HepG2 (cell line): ENCODE results near the gene AJM1. TPM values are rescaled to one million over a fixed set of nuclear protein-coding genes. Genes with fewer than 3 reads are reported as not detected.

Experiments
- HDAC6 ChIP-seq: fragments of 200-600 bp; sonication (generic); IDR thresholded peaks from 2 replicates; pipeline ENCODE4 v1.7.0; 2017; ENCODE audit warnings: mild to moderate bottlenecking, antibody characterized with exemption, low read length, low read depth
- HNRNPH1 ChIP-seq: fragments of 200-400 bp; formaldehyde crosslinking; optimal IDR thresholded peaks from 2 replicates; pipeline ENCODE3; 2017; ENCODE audit warnings: mild to moderate bottlenecking, low read depth, low read length
- ISL2 ChIP-seq: sonication (generic); formaldehyde crosslinking; IDR thresholded peaks from 2 replicates; pipeline ENCODE4 v1.5.0; 2020; ENCODE audit warnings: missing genetic modification reagents
- MXD3 ChIP-seq: IDR thresholded peaks from 2 replicates; pipeline ENCODE4 v1.6.1; 2016; ENCODE audit warnings: mild to moderate bottlenecking, missing biosample characterization, missing genetic modification reagents
- NFKB2 ChIP-seq: sonication (generic); formaldehyde crosslinking; IDR thresholded peaks from 2 replicates; pipeline ENCODE4 v1.4.0; 2020; ENCODE audit warnings: missing genetic modification reagents, borderline replicate concordance
- SAP130 ChIP-seq: IDR thresholded peaks from 2 replicates; pipeline ENCODE4 v1.6.1; 2016; ENCODE audit warnings: low read depth
- SATB2 ChIP-seq: sonication (generic); formaldehyde crosslinking; IDR thresholded peaks from 2 replicates; pipeline ENCODE4 v1.5.0; 2020; ENCODE audit warnings: missing genetic modification reagents
- SP5 ChIP-seq: IDR thresholded peaks from 2 replicates; pipeline ENCODE4 v1.6.1; 2016; ENCODE audit warnings: low read depth, borderline replicate concordance
- ZBTB7B ChIP-seq: sonication (generic); formaldehyde crosslinking; IDR thresholded peaks from 2 replicates; pipeline ENCODE4 v1.4.0; 2020; ENCODE audit warnings: missing genetic modification reagents
- ZC3H4 ChIP-seq: sonication (generic); formaldehyde crosslinking; IDR thresholded peaks from 2 replicates; pipeline ENCODE4 v1.4.0; 2020; ENCODE audit warnings: missing genetic modification reagents, borderline replicate concordance
- ZMAT5 ChIP-seq: sonication (generic); formaldehyde crosslinking; IDR thresholded peaks from 2 replicates; pipeline ENCODE4 v1.5.0; 2020; ENCODE audit warnings: mild to moderate bottlenecking, low read depth, missing genetic modification reagents, borderline replicate concordance
- ZNF10 ChIP-seq: sonication (generic); formaldehyde crosslinking; IDR thresholded peaks from 2 replicates; pipeline ENCODE4 v1.4.0; 2020; ENCODE audit warnings: mild to moderate bottlenecking, low read depth, missing genetic modification reagents, borderline replicate concordance
- ZNF503 ChIP-seq: sonication (generic); formaldehyde crosslinking; IDR thresholded peaks from 2 replicates; pipeline ENCODE4 v1.4.0; 2020; ENCODE audit warnings: missing genetic modification reagents
- ZNF550 ChIP-seq: sonication (generic); formaldehyde crosslinking; IDR thresholded peaks from 2 replicates; pipeline ENCODE4 v1.4.0; 2020; ENCODE audit warnings: mild to moderate bottlenecking, missing genetic modification reagents, borderline replicate concordance
- ZNF660 ChIP-seq: sonication (generic); formaldehyde crosslinking; IDR thresholded peaks from 2 replicates; pipeline ENCODE4 v1.5.1; 2020; ENCODE audit warnings: mild to moderate bottlenecking, low read depth, missing genetic modification reagents, borderline replicate concordance
- ZNF790 ChIP-seq: sonication (generic); formaldehyde crosslinking; IDR thresholded peaks from 2 replicates; pipeline ENCODE4 v1.8.0; 2022; ENCODE audit warnings: missing genetic modification reagents, mild to moderate bottlenecking, borderline replicate concordance
- polyA plus RNA-seq, 8 experiments: library from polyadenylated mRNA; depleted of rRNA in 3 of 8; stranded (reverse) in 7 of 8; unstranded in 1 of 8; fragments of >200 nt; fragmentation: Illumina TruSeq in 4 of 8; extraction: Trizol in 4 of 8; gene quantifications; 2 replicates each; pipeline versions ENCODE4 v1.2.1 to v1.2.3, GENCODE V29; 2011 to 2016; ENCODE audit warnings: low read depth in 4 of 8, missing spikeins in 1 of 8, mixed read lengths in 1 of 8; ENCODE audit not compliant: insufficient read depth in 1 of 8
- total RNA-seq, 5 experiments: library from RNA; depleted of rRNA; stranded (reverse); fragments of >200 nt; fragmentation: Illumina TruSeq; extraction: Trizol; gene quantifications; 2 replicates each; pipeline ENCODE4 v1.2.3, GENCODE V29; 2016; ENCODE audit warnings: low read depth in 1 of 5
- TF ChIP-seq, protein P1 (sequence below): sonication (generic); formaldehyde crosslinking; IDR thresholded peaks from 2 replicates; pipeline ENCODE4 v1.4.0; 2020; ENCODE audit warnings: mild to moderate bottlenecking, missing genetic modification reagents
- TF ChIP-seq, protein P2 (sequence below): sonication (generic); formaldehyde crosslinking; IDR thresholded peaks from 2 replicates; pipeline ENCODE4 v1.4.0; 2020; ENCODE audit warnings: missing genetic modification reagents

AJM1 gene
- total and polyA plus RNA-seq, 2 of the 13 experiments (the other 11 are each of a cell fraction or from before 2014, with no cell fraction given): 1.1 to 1.2 TPM

- TF ChIP-seq, protein P1, sequence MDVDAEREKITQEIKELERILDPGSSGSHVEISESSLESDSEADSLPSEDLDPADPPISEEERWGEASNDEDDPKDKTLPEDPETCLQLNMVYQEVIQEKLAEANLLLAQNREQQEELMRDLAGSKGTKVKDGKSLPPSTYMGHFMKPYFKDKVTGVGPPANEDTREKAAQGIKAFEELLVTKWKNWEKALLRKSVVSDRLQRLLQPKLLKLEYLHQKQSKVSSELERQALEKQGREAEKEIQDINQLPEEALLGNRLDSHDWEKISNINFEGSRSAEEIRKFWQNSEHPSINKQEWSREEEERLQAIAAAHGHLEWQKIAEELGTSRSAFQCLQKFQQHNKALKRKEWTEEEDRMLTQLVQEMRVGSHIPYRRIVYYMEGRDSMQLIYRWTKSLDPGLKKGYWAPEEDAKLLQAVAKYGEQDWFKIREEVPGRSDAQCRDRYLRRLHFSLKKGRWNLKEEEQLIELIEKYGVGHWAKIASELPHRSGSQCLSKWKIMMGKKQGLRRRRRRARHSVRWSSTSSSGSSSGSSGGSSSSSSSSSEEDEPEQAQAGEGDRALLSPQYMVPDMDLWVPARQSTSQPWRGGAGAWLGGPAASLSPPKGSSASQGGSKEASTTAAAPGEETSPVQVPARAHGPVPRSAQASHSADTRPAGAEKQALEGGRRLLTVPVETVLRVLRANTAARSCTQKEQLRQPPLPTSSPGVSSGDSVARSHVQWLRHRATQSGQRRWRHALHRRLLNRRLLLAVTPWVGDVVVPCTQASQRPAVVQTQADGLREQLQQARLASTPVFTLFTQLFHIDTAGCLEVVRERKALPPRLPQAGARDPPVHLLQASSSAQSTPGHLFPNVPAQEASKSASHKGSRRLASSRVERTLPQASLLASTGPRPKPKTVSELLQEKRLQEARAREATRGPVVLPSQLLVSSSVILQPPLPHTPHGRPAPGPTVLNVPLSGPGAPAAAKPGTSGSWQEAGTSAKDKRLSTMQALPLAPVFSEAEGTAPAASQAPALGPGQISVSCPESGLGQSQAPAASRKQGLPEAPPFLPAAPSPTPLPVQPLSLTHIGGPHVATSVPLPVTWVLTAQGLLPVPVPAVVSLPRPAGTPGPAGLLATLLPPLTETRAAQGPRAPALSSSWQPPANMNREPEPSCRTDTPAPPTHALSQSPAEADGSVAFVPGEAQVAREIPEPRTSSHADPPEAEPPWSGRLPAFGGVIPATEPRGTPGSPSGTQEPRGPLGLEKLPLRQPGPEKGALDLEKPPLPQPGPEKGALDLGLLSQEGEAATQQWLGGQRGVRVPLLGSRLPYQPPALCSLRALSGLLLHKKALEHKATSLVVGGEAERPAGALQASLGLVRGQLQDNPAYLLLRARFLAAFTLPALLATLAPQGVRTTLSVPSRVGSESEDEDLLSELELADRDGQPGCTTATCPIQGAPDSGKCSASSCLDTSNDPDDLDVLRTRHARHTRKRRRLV (CRISPR knock-in tag): peak; percentile 74; the same call in 1 of the 2 replicates
- TF ChIP-seq ZNF550 (CRISPR knock-in tag) (no peak), ZNF790 (CRISPR knock-in tag) (0 out of 2 replicates have a peak, but pooled peaks have one; percentile 26), ZC3H4 (no peak), SAP130 (peak; percentile 99), ZMAT5 (no peak), ISL2 (CRISPR knock-in tag) (no peak; the same call in 1 of the 2 replicates), ZNF503 (peak; percentile 57; the same call in 1 of the 2 replicates), ZBTB7B (CRISPR knock-in tag) (peak; percentile 77), NFKB2 (CRISPR knock-in tag) (no peak), SATB2 (CRISPR knock-in tag) (no peak), ZNF10 (CRISPR knock-in tag) (no peak), ZNF660 (no peak), SP5 (CRISPR knock-in tag) (peak; percentile 95), HNRNPH1 (no peak), MXD3 (CRISPR knock-in tag) (0 out of 2 replicates have a peak, but pooled peaks have one; percentile 50), HDAC6 (no peak)
- TF ChIP-seq, protein P2, sequence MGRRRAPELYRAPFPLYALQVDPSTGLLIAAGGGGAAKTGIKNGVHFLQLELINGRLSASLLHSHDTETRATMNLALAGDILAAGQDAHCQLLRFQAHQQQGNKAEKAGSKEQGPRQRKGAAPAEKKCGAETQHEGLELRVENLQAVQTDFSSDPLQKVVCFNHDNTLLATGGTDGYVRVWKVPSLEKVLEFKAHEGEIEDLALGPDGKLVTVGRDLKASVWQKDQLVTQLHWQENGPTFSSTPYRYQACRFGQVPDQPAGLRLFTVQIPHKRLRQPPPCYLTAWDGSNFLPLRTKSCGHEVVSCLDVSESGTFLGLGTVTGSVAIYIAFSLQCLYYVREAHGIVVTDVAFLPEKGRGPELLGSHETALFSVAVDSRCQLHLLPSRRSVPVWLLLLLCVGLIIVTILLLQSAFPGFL (CRISPR knock-in tag): no peak
Observed at GRCh38 chr9:136882109-136882946, 40.0 kb downstream of the AJM1 start (continued).
